Panc1 (cell line): Measurements from ENCODE around the gene LCN6. TPM values are rescaled to one million over a fixed set of nuclear protein-coding genes. Genes with fewer than 3 reads are reported as not detected.
A peak's percentile ranks its signal among the peaks of the same experiment; 100 is the strongest.

Experiments used
- ATAC-seq: fragments of 200-7000 bp; cut with Tn5 transposase; 2 replicates; pipeline ENCODE4 v1.9.1; 2020; ENCODE audit warnings: mild to moderate bottlenecking, moderate library complexity
- BruUV-seq: library from RNA; stranded (reverse); fragments of 400-500 nt; replicated peaks from 2 replicates; lab custom pipeline; 2021; lab: Mats Ljungman, UMichigan
- CTCF ChIA-PET: fragments of 300-600 bp; sonication (Branson Sonifier 250); formaldehyde crosslinking; loops from one replicate; lab custom pipeline; 2022; ENCODE audit warnings: antibody characterized with exemption; lab: Charles Lee
- POLR2A ChIA-PET: fragments of 300-600 bp; sonication (Branson Sonifier 250); formaldehyde crosslinking; loops from one replicate; lab custom pipeline; 2022; ENCODE audit warnings: antibody characterized with exemption; lab: Charles Lee
- DNase-seq: peaks from one replicate; pipeline ENCODE4 v3.0.0-alpha.2; 2010; ENCODE audit warnings: low read depth, low spot score
- H3K27ac ChIP-seq: 2 replicates; pipeline ENCODE4 v1.5.1; 2011; ENCODE audit warnings: mild to moderate bottlenecking, low read length, inconsistent platforms
- H3K27me3 ChIP-seq: fragments of 200-500 bp; sonication (Bioruptor generic); 2 replicates; pipeline ENCODE4 v1.6.0; 2014; ENCODE audit warnings: low read length, inconsistent platforms; ENCODE audit not compliant: control insufficient read depth, insufficient read depth
- H3K36me3 ChIP-seq: fragments of 200-500 bp; sonication (Bioruptor generic); 2 replicates; pipeline ENCODE4 v1.5.1; 2014; ENCODE audit warnings: inconsistent platforms, mild to moderate bottlenecking, low read length, moderate library complexity; ENCODE audit not compliant: control insufficient read depth, insufficient read depth
- H3K4me1 ChIP-seq: 2 replicates; pipeline ENCODE4 v1.5.1; 2011; ENCODE audit warnings: inconsistent platforms, mild to moderate bottlenecking, low read length, moderate library complexity; ENCODE audit not compliant: control insufficient read depth, insufficient read depth
- H3K4me3 ChIP-seq, 2 experiments: 2 replicates each; pipeline ENCODE4 v1.5.1; 2011 to 2012; ENCODE audit warnings: low read depth in 2 of 2, low read length in 2 of 2, mild to moderate bottlenecking in 2 of 2, inconsistent platforms in 1 of 2, moderate library complexity in 1 of 2
- H3K9me3 ChIP-seq: fragments of 200-500 bp; sonication (Bioruptor generic); 2 replicates; pipeline ENCODE4 v1.5.1; 2014; ENCODE audit warnings: low read depth, mild to moderate bottlenecking, inconsistent platforms, low read length, moderate library complexity; ENCODE audit not compliant: control insufficient read depth, insufficient read depth
- CTCF ChIP-seq: fragments of 450-650 bp; IDR thresholded peaks from 2 replicates; pipeline ENCODE4 v1.5.1; 2017; ENCODE audit warnings: mild to moderate bottlenecking
- POLR2AphosphoS5 ChIP-seq: IDR thresholded peaks from 2 replicates; pipeline ENCODE4 v1.6.1; 2012; ENCODE audit warnings: mild to moderate bottlenecking, low read depth, low read length, moderate library complexity
- REST ChIP-seq, 2 experiments: IDR thresholded peaks; 2 replicates each; pipeline ENCODE4 v1.6.1; 2011 to 2012; ENCODE audit warnings: low read depth in 2 of 2, control low read depth in 1 of 2, low read length in 1 of 2, mild to moderate bottlenecking in 1 of 2, moderate library complexity in 1 of 2; ENCODE audit not compliant: insufficient read depth in 1 of 2
- SIN3A ChIP-seq: IDR thresholded peaks from 2 replicates; pipeline ENCODE4 v1.6.1; 2012; ENCODE audit warnings: low read depth, mild to moderate bottlenecking, low read length, moderate library complexity, borderline replicate concordance; ENCODE audit not compliant: insufficient read depth
- TCF7L2 ChIP-seq: IDR thresholded peaks from 2 replicates; pipeline ENCODE4 v1.6.1; 2011; ENCODE audit warnings: mild to moderate bottlenecking, low read depth, low read length, inconsistent platforms
- in situ Hi-C: cut with HindIII; loops from 2 replicates; pipeline ENCODE4 v1.10.0; 2016; ENCODE audit warnings: low sequenced_read_pairs, low pct_unique_long_range_greater_than_20kb
- intact Hi-C: fragments of 100-400 bp; cut with micrococcal nuclease; formaldehyde crosslinking; loops from one replicate; pipeline ENCODE4 v1.10.0; 2022; ENCODE audit not compliant: unreplicated experiment
- total RNA-seq: library from RNA; stranded (reverse); gene quantifications from one replicate; pipeline ENCODE4 v1.2.1, GENCODE V29; 2021; ENCODE audit not compliant: unreplicated experiment

LCN6 gene
- total RNA-seq, 1 experiment from 2014 or later, result not detected

GRCh38 chr9:136763649-136764035 is 15.3 kb upstream of the LCN6 start:
- TF ChIP-seq TCF7L2, result no peak
- CTCF ChIA-PET, result interaction anchor here (0.5 kb wide), 1 partner anchor 27 kb away, joined by 6 read pairs; no protein-coding TSS in a partner anchor
- no peak overlapping the region for H3K4me3 ChIP-seq
- DNase-seq (no peak), ATAC-seq (no peak)
- H3K36me3 ChIP-seq, result no peaks in the 10 kb centered on the region
- H3K27me3 ChIP-seq, result no peaks in the 10 kb centered on the region
- no peak overlapping the region for H3K27ac ChIP-seq
- peaks cover 3% of the 10 kb centered on the region; the same call in 1 of the 2 replicates for H3K4me1 ChIP-seq
- intact Hi-C loops (no loop called here), in situ Hi-C loops (no loop called here)
- BruUV-seq, result no TSS peak
- POLR2A ChIA-PET, result no interaction called here
- no peaks in the 10 kb centered on the region for H3K9me3 ChIP-seq

- no peak for TF ChIP-seq POLR2AphosphoS5
- no peak for TF ChIP-seq TCF7L2
- TF ChIP-seq SIN3A, result no peak
- TF ChIP-seq CTCF, result peak; percentile 22; the same call in 1 of the 2 replicates
- intact Hi-C loops (no loop called here), in situ Hi-C loops (no loop called here)
- Histone ChIP-seq H3K4me1 (peaks cover 3% of the 10 kb centered on the region; the same call in 1 of the 2 replicates), H3K27ac (no peak overlapping the region), H3K4me3 (no peak overlapping the region), H3K9me3 (no peaks in the 10 kb centered on the region), H3K27me3 (no peaks in the 10 kb centered on the region), H3K36me3 (no peaks in the 10 kb centered on the region)
- DNase-seq (no peak), ATAC-seq (peak; percentile 61)
- ChIA-PET CTCF (interaction anchor here (0.5 to 0.8 kb wide), 3 partner anchors 27 to 454 kb away, joined by 3 to 6 read pairs (median 5); no protein-coding TSS in a partner anchor), POLR2A (no interaction called here)
- no TSS peak for BruUV-seq
These were observed 14.8 kb upstream of the LCN6 start for GRCh38 chr9:136762915-136763648.

- no peaks in the 10 kb centered on the region for H3K9me3 ChIP-seq
- POLR2A ChIA-PET, result no interaction called here
- DNase-seq (no peak), ATAC-seq (no peak)
- no peak overlapping the region for H3K27ac ChIP-seq
- no peaks in the 10 kb centered on the region for H3K36me3 ChIP-seq
- in situ Hi-C loops, result no loop called here
- H3K27me3 ChIP-seq, result no peaks in the 10 kb centered on the region
- CTCF ChIA-PET, result interaction anchor here (0.6 to 0.8 kb wide), 2 partner anchors 277 to 455 kb away, joined by 3 to 5 read pairs; no protein-coding TSS in a partner anchor
- peaks cover 3% of the 10 kb centered on the region; the same call in 1 of the 2 replicates for H3K4me1 ChIP-seq
- BruUV-seq, result no TSS peak
- no peak overlapping the region for H3K4me3 ChIP-seq
- no peak for TF ChIP-seq CTCF
- TF ChIP-seq TCF7L2, result no peak
- no peak for TF ChIP-seq SIN3A
- no peak for TF ChIP-seq REST (IDR thresholded peaks at IDR 0.05; ENCODE audit: insufficient read depth in 1 of 2, low read depth in 2 of 2, low read length in 1 of 2)
- TF ChIP-seq POLR2AphosphoS5, result no peak
- intact Hi-C loops, result no loop called here
These were observed 13.9 kb upstream of the LCN6 start for GRCh38 chr9:136762221-136762691.
